SK-N-SH (cell line): ENCODE results near the gene MAPT. TPM values are rescaled to one million over a fixed set of nuclear protein-coding genes. Genes with fewer than 3 reads are reported as not detected.

ENCODE experiments used
- CTCF ChIA-PET: fragments of 300-600, 350-600 bp; formaldehyde crosslinking; extraction: SDS; loops from one replicate; lab custom pipeline; 2021; lab: Yijun Ruan, JAX
- POLR2A ChIA-PET: fragments of 350-600 bp; sonication (Branson Sonifier 250); formaldehyde crosslinking; extraction: SDS; loops from one replicate; lab custom pipeline; 2020; ENCODE audit warnings: antibody characterized with exemption, inconsistent platforms; lab: Yijun Ruan, JAX
- DNase-seq: peaks from one replicate; pipeline ENCODE4 v3.0.0; 2012
- H2AFZ ChIP-seq: fragments of 200-600 bp; sonication (generic); 2 replicates; pipeline ENCODE4 v1.8.1; 2016; ENCODE audit warnings: antibody characterized with exemption, mild to moderate bottlenecking, low read depth
- H3F3A ChIP-seq: fragments of 200-600 bp; sonication (generic); replicated peaks from 2 replicates; pipeline ENCODE3; 2016; ENCODE audit warnings: antibody characterized with exemption, mild to moderate bottlenecking; ENCODE audit not compliant: insufficient read depth
- H3K27ac ChIP-seq, 2 experiments: fragments of 200-500 bp in 1 of 2; fragments of 200-600 bp in 1 of 2; sonication (Bioruptor generic) in 1 of 2; sonication (generic), shearing (Covaris generic) in 1 of 2; 2 replicates each; pipeline versions ENCODE4 v1.5.1 to v1.6.1; 2014 to 2016; ENCODE audit warnings: low read depth in 2 of 2, inconsistent platforms in 1 of 2, low read length in 1 of 2, mild to moderate bottlenecking in 1 of 2, mixed read lengths in 1 of 2
- H3K27me3 ChIP-seq: fragments of 200-600 bp; sonication (generic), shearing (Covaris generic); 2 replicates; pipeline ENCODE4 v1.6.1; 2016; ENCODE audit warnings: mixed run types; ENCODE audit not compliant: insufficient read depth
- H3K36me3 ChIP-seq, 2 experiments: fragments of 200-500 bp in 1 of 2; fragments of 200-600 bp in 1 of 2; sonication (Bioruptor generic) in 1 of 2; sonication (generic) in 1 of 2; replicated peaks in 1 of 2; 2 replicates each; pipeline versions ENCODE3 to v1.5.1; 2014 to 2016; ENCODE audit warnings: low read length in 1 of 2, mild to moderate bottlenecking in 1 of 2; ENCODE audit not compliant: insufficient read depth in 2 of 2, control insufficient read depth in 1 of 2
- H3K4me1 ChIP-seq, 2 experiments: fragments of 200-500 bp in 1 of 2; fragments of 200-600 bp in 1 of 2; sonication (Bioruptor generic) in 1 of 2; sonication (generic), shearing (Covaris generic) in 1 of 2; 2 replicates each; pipeline versions ENCODE4 v1.5.1 to v1.6.1; 2014 to 2016; ENCODE audit warnings: low read depth in 1 of 2, low read length in 1 of 2, mixed run types in 1 of 2; ENCODE audit not compliant: insufficient read depth in 2 of 2, control insufficient read depth in 1 of 2
- H3K4me2 ChIP-seq: fragments of 200-600 bp; sonication (generic), shearing (Covaris generic); 2 replicates; pipeline ENCODE4 v1.6.1; 2017; ENCODE audit warnings: mixed run types
- H3K4me3 ChIP-seq, 2 experiments: fragments of 200-500 bp in 1 of 2; fragments of 200-600 bp in 1 of 2; sonication (Bioruptor generic) in 1 of 2; sonication (generic), shearing (Covaris generic) in 1 of 2; 2 replicates each; pipeline versions ENCODE4 v1.5.1 to v1.8.1; 2014 to 2016; ENCODE audit warnings: low read depth in 2 of 2, inconsistent platforms in 1 of 2, low read length in 1 of 2, mild to moderate bottlenecking in 1 of 2, mixed read lengths in 1 of 2, moderate library complexity in 1 of 2
- H3K79me2 ChIP-seq: fragments of 200-600 bp; sonication (generic); 2 replicates; pipeline ENCODE4 v1.8.1; 2017; ENCODE audit warnings: mild to moderate bottlenecking; ENCODE audit not compliant: insufficient read depth
- H3K9ac ChIP-seq: fragments of 200-600 bp; sonication (generic); 2 replicates; pipeline ENCODE4 v1.6.1; 2017; ENCODE audit warnings: mixed run types
- H3K9me2 ChIP-seq: fragments of 200-600 bp; sonication (generic); 2 replicates; pipeline ENCODE4 v1.6.1; 2017; ENCODE audit warnings: mixed run types
- H3K9me3 ChIP-seq: fragments of 200-600 bp; sonication (generic); 2 replicates; pipeline ENCODE4 v1.6.1; 2017; ENCODE audit warnings: mixed run types, mild to moderate bottlenecking, moderate library complexity
- H4K20me1 ChIP-seq: fragments of 200-600 bp; sonication (generic); 2 replicates; pipeline ENCODE4 v1.6.1; 2017; ENCODE audit warnings: mild to moderate bottlenecking, mixed run types; ENCODE audit not compliant: insufficient read depth
- CHD2 ChIP-seq: fragments of 150-350 bp; IDR thresholded peaks from 2 replicates; pipeline ENCODE4 v1.6.1; 2018; ENCODE audit warnings: low read length; ENCODE audit not compliant: partially characterized antibody
- ELF1 ChIP-seq: IDR thresholded peaks from 2 replicates; pipeline ENCODE4 v1.4.0; 2012
- FOXJ3 ChIP-seq: sonication (generic); formaldehyde crosslinking; IDR thresholded peaks from 2 replicates; pipeline ENCODE4 v1.5.1; 2020; ENCODE audit warnings: mild to moderate bottlenecking, missing genetic modification reagents
- FOXM1 ChIP-seq: IDR thresholded peaks from 2 replicates; pipeline ENCODE4 v1.4.0; 2012; ENCODE audit warnings: low read depth, mild to moderate bottlenecking
- MEF2A ChIP-seq: IDR thresholded peaks from 2 replicates; pipeline ENCODE4 v1.4.0; 2012; ENCODE audit warnings: low read depth, borderline replicate concordance
- MXI1 ChIP-seq: IDR thresholded peaks from 2 replicates; pipeline ENCODE4 v1.6.1; 2012; ENCODE audit warnings: mild to moderate bottlenecking, low read depth, low read length, improper control_type of control experiment
- NFIC ChIP-seq: IDR thresholded peaks from 2 replicates; pipeline ENCODE4 v1.4.0; 2012; ENCODE audit warnings: borderline replicate concordance
- POLR2AphosphoS5 ChIP-seq: IDR thresholded peaks from 2 replicates; pipeline ENCODE4 v1.6.1; 2012; ENCODE audit warnings: low read depth, low read length
- RAD21 ChIP-seq: IDR thresholded peaks from 2 replicates; pipeline ENCODE4 v1.6.1; 2012; ENCODE audit warnings: mild to moderate bottlenecking, low read length
- RFX5 ChIP-seq: IDR thresholded peaks from 2 replicates; pipeline ENCODE4 v1.6.1; 2012; ENCODE audit warnings: mild to moderate bottlenecking, improper control_type of control experiment, low read length
- TCF12 ChIP-seq: IDR thresholded peaks from 2 replicates; pipeline ENCODE4 v1.4.0; 2012
- TEAD4 ChIP-seq: IDR thresholded peaks from 2 replicates; pipeline ENCODE4 v1.4.0; 2012; ENCODE audit warnings: mild to moderate bottlenecking, borderline replicate concordance; ENCODE audit not compliant: insufficient read depth
- WGBS: methylation state at CpG from one replicate; pipeline ENCODE4 v1.1.6; 2017; ENCODE audit warnings: low lambda C conversion rate; 5-methylcytosine and 5-hydroxymethylcytosine counted together
- polyA plus RNA-seq, 3 experiments: library from polyadenylated mRNA; depleted of rRNA; stranded (reverse); fragments of >200 nt; gene quantifications; 2 replicates each; pipeline ENCODE4 v1.2.3, GENCODE V29; 2012
- small RNA-seq, 7 experiments: library from RNA; depleted of rRNA; stranded (forward); fragments of <200 nt; gene quantifications; one replicate each; pipeline ENCODE3, GENCODE V24; 2012
- TF ChIP-seq, protein P1 (sequence below): IDR thresholded peaks from 2 replicates; pipeline ENCODE4 v1.6.1; 2012; ENCODE audit warnings: mild to moderate bottlenecking, low read depth, low read length, moderate library complexity
- TF ChIP-seq, protein P2 (sequence below): IDR thresholded peaks from 2 replicates; pipeline ENCODE4 v1.4.0; 2012; ENCODE audit warnings: low read depth
- TF ChIP-seq, protein P3 (sequence below): IDR thresholded peaks from 2 replicates; pipeline ENCODE4; 2012

MAPT gene
- polyA plus RNA-seq, 1 of the 3 experiments (the other 2 are of a cell fraction), result 0.74 TPM

DNA sequence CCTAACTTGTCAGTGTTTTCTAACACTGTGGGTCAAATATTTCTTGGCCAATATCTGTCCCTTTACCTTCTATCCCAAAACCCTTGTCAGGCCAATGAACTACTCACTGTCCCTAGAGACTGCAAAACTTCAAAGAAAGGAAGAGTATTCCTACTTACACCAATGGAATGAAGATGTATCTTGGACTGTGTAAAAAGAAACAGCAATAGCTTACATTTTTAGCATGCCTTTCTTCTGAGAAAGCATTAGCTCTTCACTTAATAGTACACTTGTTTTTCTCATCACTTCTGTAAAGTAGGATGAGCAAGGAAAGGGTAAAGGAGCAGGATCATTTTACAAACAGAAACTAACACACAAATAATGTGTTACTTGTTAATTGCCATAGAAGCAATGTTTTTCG, 178.6 kb downstream of the MAPT start (continued):
- TF ChIP-seq, protein P1, sequence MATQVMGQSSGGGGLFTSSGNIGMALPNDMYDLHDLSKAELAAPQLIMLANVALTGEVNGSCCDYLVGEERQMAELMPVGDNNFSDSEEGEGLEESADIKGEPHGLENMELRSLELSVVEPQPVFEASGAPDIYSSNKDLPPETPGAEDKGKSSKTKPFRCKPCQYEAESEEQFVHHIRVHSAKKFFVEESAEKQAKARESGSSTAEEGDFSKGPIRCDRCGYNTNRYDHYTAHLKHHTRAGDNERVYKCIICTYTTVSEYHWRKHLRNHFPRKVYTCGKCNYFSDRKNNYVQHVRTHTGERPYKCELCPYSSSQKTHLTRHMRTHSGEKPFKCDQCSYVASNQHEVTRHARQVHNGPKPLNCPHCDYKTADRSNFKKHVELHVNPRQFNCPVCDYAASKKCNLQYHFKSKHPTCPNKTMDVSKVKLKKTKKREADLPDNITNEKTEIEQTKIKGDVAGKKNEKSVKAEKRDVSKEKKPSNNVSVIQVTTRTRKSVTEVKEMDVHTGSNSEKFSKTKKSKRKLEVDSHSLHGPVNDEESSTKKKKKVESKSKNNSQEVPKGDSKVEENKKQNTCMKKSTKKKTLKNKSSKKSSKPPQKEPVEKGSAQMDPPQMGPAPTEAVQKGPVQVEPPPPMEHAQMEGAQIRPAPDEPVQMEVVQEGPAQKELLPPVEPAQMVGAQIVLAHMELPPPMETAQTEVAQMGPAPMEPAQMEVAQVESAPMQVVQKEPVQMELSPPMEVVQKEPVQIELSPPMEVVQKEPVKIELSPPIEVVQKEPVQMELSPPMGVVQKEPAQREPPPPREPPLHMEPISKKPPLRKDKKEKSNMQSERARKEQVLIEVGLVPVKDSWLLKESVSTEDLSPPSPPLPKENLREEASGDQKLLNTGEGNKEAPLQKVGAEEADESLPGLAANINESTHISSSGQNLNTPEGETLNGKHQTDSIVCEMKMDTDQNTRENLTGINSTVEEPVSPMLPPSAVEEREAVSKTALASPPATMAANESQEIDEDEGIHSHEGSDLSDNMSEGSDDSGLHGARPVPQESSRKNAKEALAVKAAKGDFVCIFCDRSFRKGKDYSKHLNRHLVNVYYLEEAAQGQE, result no peak
- no peak for TF ChIP-seq CHD2
- TF ChIP-seq MXI1, result no peak
- TF ChIP-seq, protein P2, sequence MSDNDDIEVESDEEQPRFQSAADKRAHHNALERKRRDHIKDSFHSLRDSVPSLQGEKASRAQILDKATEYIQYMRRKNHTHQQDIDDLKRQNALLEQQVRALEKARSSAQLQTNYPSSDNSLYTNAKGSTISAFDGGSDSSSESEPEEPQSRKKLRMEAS, result no peak
- no peak for TF ChIP-seq FOXJ3 (CRISPR knock-in tag)
- peak; percentile 86; the same call in 1 of the 2 replicates for TF ChIP-seq TEAD4
- TF ChIP-seq, protein P3, sequence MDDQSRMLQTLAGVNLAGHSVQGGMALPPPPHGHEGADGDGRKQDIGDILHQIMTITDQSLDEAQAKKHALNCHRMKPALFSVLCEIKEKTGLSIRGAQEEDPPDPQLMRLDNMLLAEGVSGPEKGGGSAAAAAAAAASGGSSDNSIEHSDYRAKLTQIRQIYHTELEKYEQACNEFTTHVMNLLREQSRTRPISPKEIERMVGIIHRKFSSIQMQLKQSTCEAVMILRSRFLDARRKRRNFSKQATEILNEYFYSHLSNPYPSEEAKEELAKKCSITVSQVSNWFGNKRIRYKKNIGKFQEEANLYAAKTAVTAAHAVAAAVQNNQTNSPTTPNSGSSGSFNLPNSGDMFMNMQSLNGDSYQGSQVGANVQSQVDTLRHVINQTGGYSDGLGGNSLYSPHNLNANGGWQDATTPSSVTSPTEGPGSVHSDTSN, result peak; percentile 32; the same call in 1 of the 2 replicates
- TF ChIP-seq TCF12, result peak; percentile 73
- no peak for TF ChIP-seq NFIC
- TF ChIP-seq POLR2AphosphoS5, result peak; percentile 78

DNA sequence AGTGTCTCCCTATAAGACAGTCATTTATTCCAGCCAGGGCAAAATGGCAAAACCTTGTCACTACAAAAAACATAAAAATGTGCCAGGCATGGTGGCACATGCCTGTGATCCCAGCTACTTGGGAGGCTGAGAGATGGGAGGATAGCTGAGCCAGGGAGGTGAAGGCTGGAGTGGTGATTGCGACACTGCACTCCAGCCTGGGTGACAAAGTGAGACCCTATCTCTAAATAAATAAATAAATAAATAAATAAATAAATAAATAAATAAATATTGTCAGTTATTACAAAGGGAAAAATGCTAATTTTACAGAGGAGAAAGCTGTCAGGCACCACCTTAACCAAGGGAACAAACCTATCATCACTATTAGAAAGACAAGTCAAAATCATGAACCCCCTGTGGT, 180.2 kb downstream of the MAPT start:
- 91% methylated on average over 1 of the region's 1 CpG for WGBS
- H3K79me2 ChIP-seq, result peaks cover 97% of the 10 kb centered on the region

More for the DNA sequence above, 180.2 kb downstream of the MAPT start:
- Histone ChIP-seq H2AFZ (no peak overlapping the region), H3K36me3 (peaks cover 12 to 38% of the 10 kb centered on the region in 2 experiments), H3K27ac (peak overlapping the region in 1 of 2 experiments; percentile 71; a peak in 1 of 4 replicates), H3K9ac (no peak overlapping the region), H3K9me3 (no peaks in the 10 kb centered on the region), H3K4me2 (no peak overlapping the region), H3K4me3 (no peak overlapping the region), H3F3A (peaks cover 42% of the 10 kb centered on the region), H3K9me2 (no peaks in the 10 kb centered on the region), H3K27me3 (no peaks in the 10 kb centered on the region), H4K20me1 (peaks cover 68% of the 10 kb centered on the region), H3K4me1 (peaks cover 0 to 18% of the 10 kb centered on the region in 2 experiments; a peak in 3 of 4 replicates)
- CTCF ChIA-PET, result interaction anchor here (1.1 to 1.3 kb wide), 4 partner anchors 11 to 119 kb away, joined by 3 to 5 read pairs (median 3); no protein-coding TSS in a partner anchor
- DNase-seq, result no peak
- POLR2A ChIA-PET, result no interaction called here
- TF ChIP-seq RAD21, result no peak
- TF ChIP-seq ELF1, result no peak
- no peak for TF ChIP-seq FOXM1
- TF ChIP-seq MEF2A, result no peak
- TF ChIP-seq POLR2AphosphoS5, result no peak
- TF ChIP-seq RFX5, result no peak

Small RNA genes lying within 50 kb of the gene (small RNA-seq; reads per million reads assigned to genes)
- gene RF00017, result 0 reads per million in 7 experiments

Other genes starting within 250 kb of the MAPT start
- 0.13 and 0.31 TPM in 2 replicates for gene CRHR1, start 110.2 kb upstream of the MAPT start, polyA plus RNA-seq (2012; rRNA removed)
- gene SPPL2C, start 49.7 kb upstream of the MAPT start, polyA plus RNA-seq (2012; rRNA removed), result not detected in 2 replicates
- not detected in 2 replicates for gene STH, start 104.7 kb downstream of the MAPT start, polyA plus RNA-seq (2012; rRNA removed)